RWPE2 (cell line): ENCODE results near the gene TARBP1.

Experiments
- ATAC-seq: fragments of 200-7000 bp; cut with Tn5 transposase; 3 replicates; pipeline ENCODE4 v1.9.1; 2021; ENCODE audit warnings: low read depth
- DNase-seq: peaks from one replicate; pipeline ENCODE4 v3.0.0-alpha.2; 2020; ENCODE audit warnings: low spot score
- H3K27ac ChIP-seq: fragments of 450-650 bp; 2 replicates; pipeline ENCODE4 v1.5.1; 2017; ENCODE audit warnings: mild to moderate bottlenecking; ENCODE audit not compliant: poor library complexity, severe bottlenecking
- H3K27me3 ChIP-seq: fragments of 250-450 bp; sonication (Bioruptor Pico); 2 replicates; pipeline ENCODE4 v1.5.1; 2021; ENCODE audit warnings: mild to moderate bottlenecking, moderate library complexity; ENCODE audit not compliant: insufficient read depth, poor library complexity, severe bottlenecking
- H3K36me3 ChIP-seq: fragments of 250-450 bp; sonication (Bioruptor Pico); 2 replicates; pipeline ENCODE4 v1.5.1; 2020; ENCODE audit warnings: low read depth, mild to moderate bottlenecking, moderate library complexity
- H3K4me1 ChIP-seq: fragments of 250-450 bp; sonication (Bioruptor Pico); 2 replicates; pipeline ENCODE4 v1.5.1; 2021; ENCODE audit warnings: mild to moderate bottlenecking, moderate library complexity; ENCODE audit not compliant: insufficient read depth, poor library complexity, severe bottlenecking
- H3K4me3 ChIP-seq: fragments of 250-450 bp; sonication (Bioruptor Pico); 2 replicates; pipeline ENCODE4 v1.5.1; 2021; ENCODE audit warnings: mild to moderate bottlenecking, moderate library complexity; ENCODE audit not compliant: severe bottlenecking
- H3K9me3 ChIP-seq: fragments of 250-450 bp; sonication (Bioruptor Pico); 2 replicates; pipeline ENCODE4 v1.5.1; 2021; ENCODE audit warnings: mild to moderate bottlenecking, moderate library complexity; ENCODE audit not compliant: severe bottlenecking
- TF ChIP-seq, protein P1 (sequence below): fragments of 450-650 bp; IDR thresholded peaks from one replicate; pipeline ENCODE4 v1.5.1; 2017; ENCODE audit warnings: mild to moderate bottlenecking, moderate library complexity; ENCODE audit not compliant: poor library complexity, severe bottlenecking

The TARBP1 gene

DNA sequence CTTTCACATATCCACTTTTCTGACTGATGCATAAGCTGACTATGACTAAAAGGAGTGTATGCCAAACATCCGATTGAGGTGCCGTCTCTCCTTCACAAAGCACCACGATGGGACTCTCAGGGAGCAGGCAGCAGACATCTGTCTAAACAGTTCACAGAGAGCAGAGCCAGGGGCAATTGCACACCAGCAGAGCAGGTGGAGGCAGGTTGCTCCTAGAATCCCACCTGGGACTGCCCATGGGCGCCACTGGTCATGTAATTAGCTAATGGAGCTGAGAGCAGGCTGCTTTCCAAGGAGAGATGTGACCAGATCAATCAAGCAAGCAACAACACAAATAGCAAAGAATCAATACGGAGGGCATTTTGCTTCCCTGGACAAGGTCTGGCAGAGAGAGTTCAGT is 136.2 kb downstream of the TARBP1 start:
- ATAC-seq (no peak), DNase-seq (no peak)
- TF ChIP-seq, protein P1, sequence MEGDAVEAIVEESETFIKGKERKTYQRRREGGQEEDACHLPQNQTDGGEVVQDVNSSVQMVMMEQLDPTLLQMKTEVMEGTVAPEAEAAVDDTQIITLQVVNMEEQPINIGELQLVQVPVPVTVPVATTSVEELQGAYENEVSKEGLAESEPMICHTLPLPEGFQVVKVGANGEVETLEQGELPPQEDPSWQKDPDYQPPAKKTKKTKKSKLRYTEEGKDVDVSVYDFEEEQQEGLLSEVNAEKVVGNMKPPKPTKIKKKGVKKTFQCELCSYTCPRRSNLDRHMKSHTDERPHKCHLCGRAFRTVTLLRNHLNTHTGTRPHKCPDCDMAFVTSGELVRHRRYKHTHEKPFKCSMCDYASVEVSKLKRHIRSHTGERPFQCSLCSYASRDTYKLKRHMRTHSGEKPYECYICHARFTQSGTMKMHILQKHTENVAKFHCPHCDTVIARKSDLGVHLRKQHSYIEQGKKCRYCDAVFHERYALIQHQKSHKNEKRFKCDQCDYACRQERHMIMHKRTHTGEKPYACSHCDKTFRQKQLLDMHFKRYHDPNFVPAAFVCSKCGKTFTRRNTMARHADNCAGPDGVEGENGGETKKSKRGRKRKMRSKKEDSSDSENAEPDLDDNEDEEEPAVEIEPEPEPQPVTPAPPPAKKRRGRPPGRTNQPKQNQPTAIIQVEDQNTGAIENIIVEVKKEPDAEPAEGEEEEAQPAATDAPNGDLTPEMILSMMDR, result no peak
- no peak overlapping the region for H3K27ac ChIP-seq
- H3K4me3 ChIP-seq, result no peak overlapping the region
- H3K9me3 ChIP-seq, result no peaks in the 10 kb centered on the region
- H3K4me1 ChIP-seq, result no peaks in the 10 kb centered on the region
- no peaks in the 10 kb centered on the region for H3K27me3 ChIP-seq
- H3K36me3 ChIP-seq, result no peaks in the 10 kb centered on the region
